K562 (cell line): ENCODE data around the gene EXT2. TPM values are rescaled to one million over a fixed set of nuclear protein-coding genes. Genes with fewer than 3 reads are reported as not detected.

Experiments
- ATAC-seq: fragments of 200-7000 bp; cut with Tn5 transposase; 3 replicates; pipeline ENCODE4 v1.9.1; 2020; ENCODE audit warnings: moderate library complexity
- BruUV-seq: library from RNA; stranded (reverse); fragments of 400-500 nt; replicated peaks from 2 replicates; lab custom pipeline; 2021; lab: Mats Ljungman, UMichigan
- CTCF ChIA-PET: fragments of 300-600 bp; formaldehyde crosslinking; extraction: SDS; loops from one replicate; lab custom pipeline; 2021; ENCODE audit warnings: low intra/inter-chr PET ratio; lab: Yijun Ruan, JAX
- POLR2A ChIA-PET: fragments of 300-600, 350-650 bp; sonication (Branson Sonifier 250); formaldehyde crosslinking; extraction: SDS; loops from one replicate; lab custom pipeline; 2021; ENCODE audit warnings: antibody characterized with exemption, inconsistent platforms; lab: Yijun Ruan, JAX
- DNase-seq, 4 experiments: peaks; one replicate each; pipeline versions ENCODE4 v3.0.0 to v3.0.0-alpha.2; 2011 to 2018; ENCODE audit warnings: low spot score in 3 of 4, mixed read lengths in 3 of 4; ENCODE audit errors: extremely low read depth in 1 of 4
- FAIRE-seq: peaks from 2 replicates; lab custom pipeline; 2011; peaks lifted over from hg19 to GRCh38; lab: Jason Lieb, UNC
- H2AFZ ChIP-seq: 2 replicates; pipeline ENCODE4 v1.6.0; 2011; ENCODE audit warnings: low read depth, low read length, control low read depth, inconsistent platforms
- H3K27ac ChIP-seq: fragments of 200-600 bp; 3 replicates; pipeline ENCODE4 v1.8.0; 2011; ENCODE audit warnings: low read depth, mild to moderate bottlenecking, control low read depth, inconsistent platforms, low read length, moderate library complexity, mixed read lengths; ENCODE audit errors: extremely low read depth
- H3K27me3 ChIP-seq, 2 experiments: fragments of 300-600 bp in 1 of 2; 2 replicates in 1 of 2; 3 replicates in 1 of 2; pipeline versions ENCODE4 v1.6.0 to v1.8.0; 2011; ENCODE audit warnings: inconsistent platforms in 2 of 2, low read length in 2 of 2, mild to moderate bottlenecking in 1 of 2, mixed read lengths in 1 of 2, moderate library complexity in 1 of 2; ENCODE audit not compliant: control insufficient read depth in 2 of 2, insufficient read depth in 2 of 2
- H3K36me3 ChIP-seq: fragments of 300-600 bp; 3 replicates; pipeline ENCODE4 v1.8.0; 2011; ENCODE audit warnings: mild to moderate bottlenecking, low read length, inconsistent platforms; ENCODE audit not compliant: control insufficient read depth, insufficient read depth
- H3K4me1 ChIP-seq, 2 experiments: fragments of 200-600 bp in 1 of 2; replicated peaks in 1 of 2; 2 replicates in 1 of 2; 3 replicates in 1 of 2; pipeline versions ENCODE4 v1.5.1 to v1.8.0; 2011; ENCODE audit warnings: inconsistent platforms in 2 of 2, low read length in 2 of 2, mild to moderate bottlenecking in 1 of 2, mixed read lengths in 1 of 2, moderate library complexity in 1 of 2; ENCODE audit not compliant: control insufficient read depth in 2 of 2, insufficient read depth in 2 of 2
- H3K4me2 ChIP-seq: 2 replicates; pipeline ENCODE4 v1.6.1; 2011; ENCODE audit warnings: low read length, control low read depth, inconsistent platforms, mixed read lengths; ENCODE audit not compliant: insufficient read depth
- H3K4me3 ChIP-seq: fragments of 200-600 bp; sonication (generic), shearing (Covaris generic); 2 replicates; pipeline ENCODE4 v1.5.1; 2016; ENCODE audit warnings: control low read depth, inconsistent platforms
- H3K79me2 ChIP-seq: fragments of 200-600 bp; 3 replicates; pipeline ENCODE4 v1.8.0; 2011; ENCODE audit warnings: low read length, inconsistent platforms; ENCODE audit not compliant: control insufficient read depth, insufficient read depth
- H3K9ac ChIP-seq, 2 experiments: 2 replicates each; pipeline versions ENCODE4 v1.6.0 to v1.6.1; 2011; ENCODE audit warnings: low read depth in 2 of 2, low read length in 2 of 2, control low read depth in 1 of 2, inconsistent platforms in 1 of 2, mild to moderate bottlenecking in 1 of 2, mixed read lengths in 1 of 2; ENCODE audit not compliant: insufficient read depth in 1 of 2
- H3K9me1 ChIP-seq: one replicate; pipeline ENCODE4 v1.6.0; 2011; ENCODE audit warnings: inconsistent platforms, mild to moderate bottlenecking, low read length, moderate library complexity; ENCODE audit not compliant: control insufficient read depth, insufficient read depth
- H3K9me3 ChIP-seq: replicated peaks from 2 replicates; pipeline ENCODE4 v1.5.1; 2011; ENCODE audit warnings: low read depth, low read length, inconsistent platforms; ENCODE audit not compliant: control insufficient read depth, insufficient read depth
- H4K20me1 ChIP-seq: replicated peaks from 2 replicates; pipeline ENCODE4 v1.6.1; 2011; ENCODE audit warnings: low read length, inconsistent platforms, mixed read lengths; ENCODE audit not compliant: control insufficient read depth, insufficient read depth
- ARNT ChIP-seq, 2 experiments: fragments of 450-650 bp; IDR thresholded peaks; 2 replicates each; pipeline ENCODE4 v1.6.1; 2016; ENCODE audit warnings: mild to moderate bottlenecking in 1 of 2
- XRCC5 ChIP-seq: fragments of 200-400 bp; formaldehyde crosslinking; IDR thresholded peaks from 2 replicates; pipeline ENCODE4 v1.6.1; 2017; ENCODE audit warnings: low read depth, mild to moderate bottlenecking, low read length
- ZNF133 ChIP-seq: fragments of 250-450 bp; sonication (Bioruptor Pico); IDR thresholded peaks from 2 replicates; pipeline ENCODE4 v1.4.0; 2020; ENCODE audit warnings: mild to moderate bottlenecking
- WGBS: fragments of 100-300 bp; shearing (Covaris generic); methylation state at CpG from one replicate; pipeline ENCODE4 v1.1.6; 2016; ENCODE audit warnings: low coverage, mixed read lengths; ENCODE audit not compliant: insufficient coverage; ENCODE audit errors: missing lambda C conversion rate; 5-methylcytosine and 5-hydroxymethylcytosine counted together
- in situ Hi-C: fragments of 300-500 bp; cut with MboI; formaldehyde crosslinking; loops from 4 replicates; pipeline ENCODE4 v1.15.0; 2018; ENCODE audit warnings: inconsistent platforms, mixed read lengths
- intact Hi-C: fragments of 100-400 bp; cut with micrococcal nuclease; formaldehyde crosslinking; loops from 2 replicates; pipeline ENCODE4 v1.14.2; 2022
- polyA plus RNA-seq, 8 experiments: library from polyadenylated mRNA; depleted of rRNA in 4 of 8; stranded (reverse) in 5 of 8; unstranded in 3 of 8; fragments of >200 nt; fragmentation: Nextera tagmentation in 2 of 8; fragmentation: Illumina TruSeq in 1 of 8; extraction: Ambion mirVana in 2 of 8; extraction: Trizol in 1 of 8; gene quantifications; 2 replicates each; pipeline versions ENCODE4 v1.2.1 to v1.2.3, GENCODE V29; 2011 to 2014; ENCODE audit warnings: inconsistent platforms in 1 of 8, missing spikeins in 1 of 8
- total RNA-seq, 7 experiments: library from RNA; depleted of rRNA in 6 of 7; stranded (reverse); fragments of >200 nt in 6 of 7; fragmentation: Illumina TruSeq in 2 of 7; extraction: Trizol in 2 of 7; gene quantifications; 2 replicates each; pipeline versions ENCODE4 v1.2.1 to v1.2.3, GENCODE V29; 2011 to 2021; ENCODE audit warnings: low replicate concordance in 1 of 7
- TF ChIP-seq, protein P1 (sequence below): fragments of 250-450 bp; sonication (Bioruptor Pico); IDR thresholded peaks from 2 replicates; pipeline ENCODE4 v1.8.0; 2021; ENCODE audit warnings: moderate library complexity, mild to moderate bottlenecking, inconsistent platforms
- TF ChIP-seq, protein P2 (sequence below): fragments of 250-450 bp; sonication (Bioruptor Pico); IDR thresholded peaks from 2 replicates; pipeline ENCODE4 v1.4.0; 2020; ENCODE audit warnings: mild to moderate bottlenecking, moderate library complexity
- TF ChIP-seq, protein P3 (sequence below): sonication (generic); formaldehyde crosslinking; IDR thresholded peaks from 2 replicates; pipeline ENCODE4 v1.4.0; 2020; ENCODE audit warnings: mild to moderate bottlenecking, missing genetic modification reagents

Gene EXT2
- total and polyA plus RNA-seq, 9 of the 15 experiments (the other 6 are each of a cell fraction or from before 2014, with no cell fraction given) = 7.5 to 52.1 (median 38.1) TPM

DNA sequence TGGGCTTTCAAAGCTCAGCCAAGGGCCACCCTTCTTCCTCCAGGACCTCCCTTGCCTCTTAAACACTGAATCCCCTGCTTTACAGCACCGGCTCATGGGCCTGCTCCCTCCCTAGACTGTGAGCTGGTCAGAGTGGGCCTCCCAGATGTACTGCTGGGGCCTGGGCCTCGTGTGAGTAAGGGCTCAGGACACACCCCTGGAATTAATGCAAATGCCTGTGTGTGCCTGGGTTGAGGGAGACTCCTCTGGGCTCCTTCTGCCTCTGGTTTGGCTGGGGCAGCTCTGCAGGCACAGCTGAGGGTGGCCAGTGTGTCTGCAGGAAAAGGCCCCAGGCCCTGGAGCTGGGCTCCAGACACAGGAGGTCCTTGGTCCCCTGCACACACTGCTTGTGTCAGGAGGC is 190.3 kb downstream of the EXT2 start:
- WGBS = 5% methylated on average over 2 of the region's 2 CpGs

More for the DNA sequence above, 190.3 kb downstream of the EXT2 start:
- Histone ChIP-seq H3K4me1 (peaks cover 7 to 15% of the 10 kb centered on the region in 2 experiments; a peak in 4 of 5 replicates), H3K79me2 (no peaks in the 10 kb centered on the region), H3K4me3 (no peak overlapping the region), H3K4me2 (no peak overlapping the region), H3K9me1 (no peaks in the 10 kb centered on the region), H4K20me1 (no peaks in the 10 kb centered on the region), H3K9ac (peak overlapping the region in 1 of 2 experiments; percentile 24; a peak in 2 of 4 replicates), H3K27me3 (no peaks in the 10 kb centered on the region), H3K36me3 (no peaks in the 10 kb centered on the region), H3K27ac (no peak overlapping the region), H2AFZ (peak overlapping the region; percentile 26; the same call in 1 of the 2 replicates), H3K9me3 (no peaks in the 10 kb centered on the region)
- intact Hi-C loops = loop anchor here (1.0 to 10.0 kb wide), 7 partner anchors 41 to 331 kb away; no protein-coding TSS in a partner anchor
- ChIA-PET POLR2A (interaction anchor here (1.2 kb wide), 1 partner anchor 251 kb away, joined by 5 read pairs; no protein-coding TSS in a partner anchor), CTCF (interaction anchor here (0.6 to 3.4 kb wide), 7 partner anchors 41 to 331 kb away, joined by 3 to 17 read pairs (median 4); no protein-coding TSS in a partner anchor)
- TF ChIP-seq ZNF133 = no peak
- TF ChIP-seq ARNT (IDR thresholded peaks at IDR 0.05) = no peak
- no peak for TF ChIP-seq XRCC5
- TF ChIP-seq, protein P1, sequence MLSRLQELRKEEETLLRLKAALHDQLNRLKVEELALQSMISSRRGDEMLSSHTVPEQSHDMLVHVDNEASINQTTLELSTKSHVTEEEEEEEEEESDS (CRISPR knock-in tag) = no peak
- TF ChIP-seq, protein P2, sequence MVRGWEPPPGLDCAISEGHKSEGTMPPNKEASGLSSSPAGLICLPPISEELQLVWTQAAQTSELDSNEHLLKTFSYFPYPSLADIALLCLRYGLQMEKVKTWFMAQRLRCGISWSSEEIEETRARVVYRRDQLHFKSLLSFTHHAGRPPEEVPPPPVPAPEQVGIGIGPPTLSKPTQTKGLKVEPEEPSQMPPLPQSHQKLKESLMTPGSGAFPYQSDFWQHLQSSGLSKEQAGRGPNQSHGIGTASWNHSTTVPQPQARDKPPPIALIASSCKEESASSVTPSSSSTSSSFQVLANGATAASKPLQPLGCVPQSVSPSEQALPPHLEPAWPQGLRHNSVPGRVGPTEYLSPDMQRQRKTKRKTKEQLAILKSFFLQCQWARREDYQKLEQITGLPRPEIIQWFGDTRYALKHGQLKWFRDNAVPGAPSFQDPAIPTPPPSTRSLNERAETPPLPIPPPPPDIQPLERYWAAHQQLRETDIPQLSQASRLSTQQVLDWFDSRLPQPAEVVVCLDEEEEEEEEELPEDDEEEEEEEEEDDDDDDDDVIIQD = no peak
- TF ChIP-seq, protein P3, sequence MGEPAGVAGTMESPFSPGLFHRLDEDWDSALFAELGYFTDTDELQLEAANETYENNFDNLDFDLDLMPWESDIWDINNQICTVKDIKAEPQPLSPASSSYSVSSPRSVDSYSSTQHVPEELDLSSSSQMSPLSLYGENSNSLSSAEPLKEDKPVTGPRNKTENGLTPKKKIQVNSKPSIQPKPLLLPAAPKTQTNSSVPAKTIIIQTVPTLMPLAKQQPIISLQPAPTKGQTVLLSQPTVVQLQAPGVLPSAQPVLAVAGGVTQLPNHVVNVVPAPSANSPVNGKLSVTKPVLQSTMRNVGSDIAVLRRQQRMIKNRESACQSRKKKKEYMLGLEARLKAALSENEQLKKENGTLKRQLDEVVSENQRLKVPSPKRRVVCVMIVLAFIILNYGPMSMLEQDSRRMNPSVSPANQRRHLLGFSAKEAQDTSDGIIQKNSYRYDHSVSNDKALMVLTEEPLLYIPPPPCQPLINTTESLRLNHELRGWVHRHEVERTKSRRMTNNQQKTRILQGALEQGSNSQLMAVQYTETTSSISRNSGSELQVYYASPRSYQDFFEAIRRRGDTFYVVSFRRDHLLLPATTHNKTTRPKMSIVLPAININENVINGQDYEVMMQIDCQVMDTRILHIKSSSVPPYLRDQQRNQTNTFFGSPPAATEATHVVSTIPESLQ (CRISPR knock-in tag) = no peak
- ATAC-seq (peak; percentile 14; the same call in 2 of the 3 replicates), DNase-seq (no peak), FAIRE-seq (no peak)
- no TSS peak for BruUV-seq
- in situ Hi-C loops = loop anchor here (5.0 kb wide), 2 partner anchors 252 to 332 kb away; no protein-coding TSS in a partner anchor
